AG10803 (cell line): ENCODE results near the gene KCP.

Experiments
- DNase-seq: peaks from one replicate; pipeline ENCODE4 v3.0.0; 2010; ENCODE audit warnings: low read depth
- H3K4me3 ChIP-seq: 2 replicates; pipeline ENCODE4 v1.5.1; 2011; ENCODE audit warnings: mild to moderate bottlenecking, low read length, control low read depth
- TF ChIP-seq, protein P1 (sequence below): conservative IDR thresholded peaks from 2 replicates; pipeline ENCODE4 v1.5.1; 2011; ENCODE audit warnings: mild to moderate bottlenecking, low read length, control low read depth, inconsistent platforms

KCP gene

DNA sequence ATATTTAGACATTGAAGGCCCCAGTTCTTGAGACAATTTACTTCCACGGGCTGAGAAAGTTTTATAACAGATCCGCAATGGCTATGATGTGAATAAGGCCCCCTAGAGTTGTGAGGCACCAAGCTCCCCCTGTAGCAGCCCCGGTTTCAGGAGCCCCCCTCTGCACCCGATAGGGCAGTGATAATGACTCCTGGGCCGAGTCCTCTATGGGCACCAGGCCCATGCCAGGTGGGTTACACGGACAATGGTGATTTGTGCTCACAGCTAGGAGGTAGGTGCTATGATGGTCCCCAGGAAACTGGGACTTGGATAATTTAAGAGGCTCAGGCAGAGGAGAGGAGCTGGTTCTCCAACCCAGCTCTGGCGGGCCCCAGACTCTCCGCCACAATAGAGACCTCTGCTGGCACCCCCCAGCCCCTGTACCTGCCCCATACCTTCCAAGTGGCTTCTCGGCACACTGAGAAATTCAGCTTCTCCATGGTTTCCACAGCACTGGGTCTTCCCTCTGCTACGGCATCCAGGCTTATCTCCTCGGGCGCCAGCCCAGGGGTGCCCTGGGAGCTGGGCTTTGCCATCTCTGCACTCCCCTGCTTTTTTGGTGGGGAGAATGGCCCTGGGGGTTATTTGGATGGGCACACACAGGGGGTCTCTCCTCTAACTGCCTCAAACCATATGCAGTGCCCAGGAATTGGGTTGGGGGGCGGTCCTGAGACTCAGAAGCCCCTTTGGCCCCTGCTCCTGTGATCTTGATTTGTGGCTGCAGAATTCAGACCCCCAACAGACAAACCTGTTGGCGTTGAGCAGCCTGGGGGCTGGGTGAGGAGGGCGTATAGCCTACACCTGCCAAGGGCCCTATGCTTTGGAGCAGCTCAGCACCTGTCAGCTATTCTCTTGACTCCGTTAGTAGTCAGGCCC is 12.2 kb upstream of the KCP start:
- H3K4me3 ChIP-seq, result no peak overlapping the region
- no peak for DNase-seq
- TF ChIP-seq, protein P1, sequence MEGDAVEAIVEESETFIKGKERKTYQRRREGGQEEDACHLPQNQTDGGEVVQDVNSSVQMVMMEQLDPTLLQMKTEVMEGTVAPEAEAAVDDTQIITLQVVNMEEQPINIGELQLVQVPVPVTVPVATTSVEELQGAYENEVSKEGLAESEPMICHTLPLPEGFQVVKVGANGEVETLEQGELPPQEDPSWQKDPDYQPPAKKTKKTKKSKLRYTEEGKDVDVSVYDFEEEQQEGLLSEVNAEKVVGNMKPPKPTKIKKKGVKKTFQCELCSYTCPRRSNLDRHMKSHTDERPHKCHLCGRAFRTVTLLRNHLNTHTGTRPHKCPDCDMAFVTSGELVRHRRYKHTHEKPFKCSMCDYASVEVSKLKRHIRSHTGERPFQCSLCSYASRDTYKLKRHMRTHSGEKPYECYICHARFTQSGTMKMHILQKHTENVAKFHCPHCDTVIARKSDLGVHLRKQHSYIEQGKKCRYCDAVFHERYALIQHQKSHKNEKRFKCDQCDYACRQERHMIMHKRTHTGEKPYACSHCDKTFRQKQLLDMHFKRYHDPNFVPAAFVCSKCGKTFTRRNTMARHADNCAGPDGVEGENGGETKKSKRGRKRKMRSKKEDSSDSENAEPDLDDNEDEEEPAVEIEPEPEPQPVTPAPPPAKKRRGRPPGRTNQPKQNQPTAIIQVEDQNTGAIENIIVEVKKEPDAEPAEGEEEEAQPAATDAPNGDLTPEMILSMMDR, result no peak

DNA sequence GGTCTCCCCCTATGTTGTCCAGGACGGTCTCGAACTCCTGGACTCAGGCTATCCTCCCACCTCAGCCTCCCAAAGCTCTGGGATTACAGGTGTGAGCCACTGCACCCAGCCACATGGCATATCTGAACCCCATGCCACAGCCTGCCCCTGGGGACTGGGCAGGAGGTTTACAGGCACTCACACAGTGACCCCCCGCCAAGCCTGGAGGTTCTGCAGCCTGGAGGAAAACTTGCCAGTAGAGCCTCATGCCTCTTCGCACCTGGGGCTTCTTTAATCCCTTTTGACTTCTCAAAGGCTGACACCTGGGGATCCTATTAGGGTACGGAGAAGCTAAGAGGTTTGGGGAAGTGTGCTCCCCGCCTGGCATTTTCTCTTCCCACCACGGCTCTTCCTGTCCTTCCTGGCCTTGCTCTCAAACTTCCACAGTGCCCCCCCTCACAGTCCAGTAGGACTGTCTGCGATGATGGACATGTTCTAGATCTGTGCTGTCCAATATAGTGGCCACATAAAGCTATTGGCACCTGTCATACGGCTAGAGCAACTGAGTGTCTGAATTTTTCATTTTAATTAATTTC is 11.4 kb upstream of the KCP start:
- TF ChIP-seq, protein P1, result no peak

DNA sequence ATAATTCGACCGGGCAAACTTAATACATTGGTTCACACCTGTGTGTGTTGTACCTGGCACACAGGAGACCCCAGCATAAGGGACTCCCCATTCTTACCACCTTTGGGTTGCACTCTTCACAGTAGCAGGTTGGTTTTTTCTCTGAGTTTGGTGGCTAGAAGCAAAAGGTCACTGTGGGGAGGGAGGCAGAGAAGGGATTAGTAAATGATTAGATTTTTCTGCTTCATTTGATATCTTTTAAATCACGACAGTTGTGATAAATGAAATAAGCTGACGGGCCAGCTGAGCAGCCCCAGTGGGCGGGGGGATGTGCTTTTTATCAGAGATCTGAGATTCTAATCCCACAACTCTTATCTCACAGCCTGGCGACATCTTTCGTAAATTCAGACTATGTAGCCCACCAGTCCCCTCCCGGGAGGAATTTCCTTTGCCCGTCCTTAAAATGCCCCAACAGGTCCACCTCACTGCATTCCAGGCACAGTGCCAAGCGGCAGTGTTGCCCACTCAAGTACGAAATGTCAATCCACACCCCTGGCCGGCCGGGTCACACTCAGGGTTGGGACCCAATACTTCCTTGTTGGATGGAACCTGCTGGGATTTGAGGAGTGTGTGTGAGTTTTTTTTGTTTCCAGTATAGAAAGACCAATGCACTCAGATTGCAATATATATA is 10.5 kb upstream of the KCP start:
- no peak for DNase-seq
- H3K4me3 ChIP-seq, result no peak overlapping the region
- TF ChIP-seq, protein P1, result no peak

More for the DNA sequence above, 11.4 kb upstream of the KCP start:
- no peak overlapping the region for H3K4me3 ChIP-seq
- no peak for DNase-seq

DNA sequence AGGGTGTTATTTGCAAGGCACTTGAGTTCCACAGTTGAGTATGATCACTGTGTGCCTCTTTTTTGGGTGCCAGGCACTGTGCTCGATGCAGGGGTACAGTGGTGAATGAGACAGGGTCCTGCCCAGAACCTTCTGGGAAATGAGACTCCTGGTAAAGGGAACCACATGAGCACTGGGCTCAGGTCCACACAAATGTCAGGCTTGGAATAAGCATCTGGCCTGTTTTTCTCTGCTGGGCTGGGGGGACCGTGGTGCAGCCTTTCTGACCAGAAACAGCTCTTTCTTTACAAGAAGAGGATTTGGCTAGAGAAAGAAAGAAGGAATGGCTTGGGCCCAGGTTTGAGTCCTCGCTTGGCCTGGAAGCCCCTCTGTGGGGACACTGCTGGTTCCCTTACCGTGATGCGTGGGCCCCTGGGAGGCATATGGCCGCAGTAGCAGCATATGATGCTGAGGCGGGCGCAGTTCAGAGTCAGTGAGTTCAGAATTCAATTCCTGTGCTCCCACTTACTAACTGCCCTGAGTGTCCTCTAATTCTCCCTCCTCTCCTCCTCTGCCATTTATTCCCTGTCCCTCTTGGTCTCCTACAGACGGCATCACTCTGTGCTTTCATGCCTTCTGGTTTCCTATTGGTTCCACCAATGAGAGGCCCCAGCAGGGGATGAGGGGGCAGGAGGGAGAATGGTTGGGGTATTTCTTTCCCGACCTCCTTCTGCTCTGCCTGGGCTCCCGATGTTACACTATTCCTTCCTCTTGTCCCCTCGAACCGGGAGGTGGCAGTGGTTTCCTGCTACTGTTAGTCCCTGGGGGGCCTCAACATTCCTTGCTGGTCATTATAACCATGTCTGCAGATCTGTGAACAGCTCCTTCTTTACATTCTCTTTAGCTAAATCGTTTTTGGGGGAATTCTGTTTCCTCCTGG is 9.6 kb upstream of the KCP start:
- TF ChIP-seq, protein P1, result no peak
- DNase-seq, result no peak

DNA sequence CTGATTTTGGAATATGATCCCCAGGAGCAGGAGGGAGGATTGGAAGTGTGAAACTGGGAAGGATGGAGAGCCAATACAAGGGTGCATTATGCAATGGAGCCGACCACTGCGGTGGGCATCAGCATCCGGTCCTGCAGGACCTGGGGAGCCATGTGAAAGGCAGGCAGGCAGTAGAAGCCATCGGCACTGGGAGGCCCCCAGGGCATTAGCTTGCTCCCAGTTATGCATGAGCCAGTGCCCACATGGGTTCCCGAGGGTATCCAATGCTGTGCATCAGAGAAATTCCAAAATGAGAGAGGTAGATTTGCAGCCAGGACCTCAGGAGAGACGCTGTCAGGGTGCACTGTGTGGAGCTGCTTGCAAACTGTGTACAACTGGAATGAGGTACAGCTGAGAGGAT is 8.7 kb upstream of the KCP start:
- no peak overlapping the region for H3K4me3 ChIP-seq
- no peak for DNase-seq
- TF ChIP-seq, protein P1, result no peak

More for the DNA sequence above, 9.6 kb upstream of the KCP start:
- H3K4me3 ChIP-seq, result no peak overlapping the region

DNA sequence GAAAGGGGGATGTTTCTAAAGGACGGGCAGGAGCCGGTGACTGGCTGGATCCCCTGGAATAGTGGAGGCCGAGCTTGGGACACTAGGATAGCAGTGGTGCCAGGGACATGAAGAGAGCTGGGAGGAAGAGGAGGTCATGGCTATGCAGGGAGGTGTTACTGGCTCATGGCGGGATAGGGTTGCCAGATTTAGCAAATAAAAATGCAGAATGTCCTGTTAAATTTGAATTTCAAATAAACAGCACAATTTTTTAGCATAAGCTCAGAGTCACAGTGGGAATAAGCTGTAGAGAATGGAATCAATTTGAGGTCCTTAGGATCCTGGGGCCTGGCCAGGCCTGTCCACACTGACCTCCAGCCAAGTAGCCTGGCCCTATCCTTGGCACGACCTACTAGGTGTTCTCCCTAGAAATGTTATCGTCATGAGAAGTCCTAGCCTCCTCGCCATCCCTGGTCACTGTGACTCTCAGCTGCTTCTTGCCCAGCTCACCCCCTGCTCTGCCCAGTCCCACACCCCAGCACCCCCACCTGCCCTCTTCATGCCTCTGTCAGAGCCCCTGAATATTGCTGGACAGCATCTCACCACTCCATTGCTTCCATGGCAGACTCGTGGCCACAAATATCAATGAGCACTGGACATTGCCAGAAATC is 7.6 kb upstream of the KCP start:
- no peak overlapping the region for H3K4me3 ChIP-seq
- DNase-seq, result no peak

More for the DNA sequence above, 7.6 kb upstream of the KCP start:
- TF ChIP-seq, protein P1, result no peak
